Lower leg skin (tissue), 4 donors: ENCODE data around the gene GLI3. TPM values are rescaled to one million over a fixed set of nuclear protein-coding genes. Genes with fewer than 3 reads are reported as not detected.

Experiments
- DNase-seq, 2 donors: peaks; one replicate each; pipeline ENCODE4 v3.0.0-alpha.2; 2019; ENCODE audit warnings: low spot score in 2 of 2
- H3K4me3 ChIP-seq: fragments of 200-600 bp; sonication (generic); 2 replicates; pipeline ENCODE4 v1.5.1; 2017; ENCODE audit warnings: mild to moderate bottlenecking, low read depth; ENCODE audit not compliant: poor library complexity, severe bottlenecking
- CTCF ChIP-seq, 3 donors: fragments of 450-650 bp; IDR thresholded peaks; one replicate each; pipeline ENCODE4 v1.5.1; 2016; ENCODE audit warnings: antibody characterized with exemption in 3 of 3, mild to moderate bottlenecking in 3 of 3, moderate library complexity in 2 of 3
- POLR2A ChIP-seq, 2 donors: fragments of 450-650 bp; IDR thresholded peaks; one replicate each; pipeline ENCODE4 v1.6.1; 2016 to 2017; ENCODE audit warnings: antibody characterized with exemption in 2 of 2, mild to moderate bottlenecking in 1 of 2, moderate library complexity in 1 of 2
- WGBS, 2 donors: methylation state at CpG; one replicate each; pipeline ENCODE4 v1.1.5; 2018; 5-methylcytosine and 5-hydroxymethylcytosine counted together
- intact Hi-C: fragments of 100-400 bp; cut with DNase I; formaldehyde crosslinking; loops from one replicate; pipeline ENCODE4 v1.15.0; 2023; ENCODE audit warnings: low total_unique reads
- total RNA-seq, 4 donors: library from RNA; depleted of rRNA; stranded (reverse); fragments of >200 nt; gene quantifications; one replicate each; pipeline ENCODE4 v1.1.0, GENCODE V29; 2016

The GLI3 gene
- total RNA-seq, 4 donors from 2014 or later: 16.4 to 28.2 (median 18.3) TPM

DNA sequence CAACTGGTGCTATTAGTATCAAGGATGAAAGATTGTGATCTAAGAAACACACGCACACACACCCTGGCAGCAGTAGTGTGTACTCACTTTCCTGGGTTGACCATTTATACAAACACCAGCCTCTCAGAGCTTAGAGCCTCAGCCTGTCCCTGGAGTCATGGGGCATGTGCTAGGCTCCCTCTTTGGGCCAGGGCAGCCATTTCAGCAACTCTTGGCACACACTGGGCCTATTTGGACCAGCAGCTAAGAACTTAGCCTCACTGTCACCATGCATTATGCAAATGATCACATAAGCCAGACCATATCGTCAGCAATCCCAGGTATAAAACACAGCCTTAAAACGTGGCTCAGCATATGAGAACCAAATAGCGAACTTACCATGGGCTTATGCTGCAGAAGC, 51.3 kb downstream of the GLI3 start:
- WGBS, 2 donors: 87% methylated on average over 4 of the region's 4 CpGs
- TF ChIP-seq POLR2A (IDR thresholded peaks at IDR 0.05): no peak
- no peak for TF ChIP-seq CTCF (IDR thresholded peaks at IDR 0.05)
- no peak overlapping the region for H3K4me3 ChIP-seq
- DNase-seq: no peak
- intact Hi-C loops: no loop called here

- DNase-seq: no peak
- intact Hi-C loops: no loop called here
- H3K4me3 ChIP-seq: no peak overlapping the region
- WGBS, 2 donors: 78 to 86% methylated on average over 6 of the region's 6 CpGs
- TF ChIP-seq POLR2A (IDR thresholded peaks at IDR 0.05): no peak
These were observed 53.5 kb downstream of the GLI3 start for GRCh38 chr7:42183547-42183946.

- 80% methylated on average over 4 of the region's 4 CpGs for WGBS, 2 donors
These were observed 55.4 kb downstream of the GLI3 start for GRCh38 chr7:42181566-42181965.

DNA sequence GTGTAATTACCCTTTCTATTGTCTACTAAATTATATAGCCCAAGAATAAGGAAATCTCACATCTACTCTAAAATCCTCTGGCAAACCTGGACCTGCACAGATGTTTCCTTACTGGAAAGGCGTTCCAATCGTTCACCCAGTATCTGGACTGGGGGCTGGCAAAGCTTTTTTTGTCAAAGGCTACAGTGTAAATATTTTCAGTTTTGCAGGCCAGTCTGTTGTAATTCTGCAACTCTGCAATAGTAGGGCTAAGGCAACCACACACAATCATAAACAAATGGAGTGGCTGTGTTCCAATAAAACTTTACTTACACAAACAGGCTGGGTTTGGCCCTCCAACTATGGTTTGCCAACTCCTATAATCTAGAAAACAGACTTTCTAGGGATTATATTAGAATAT, 56.2 kb downstream of the GLI3 start:
- TF ChIP-seq CTCF (IDR thresholded peaks at IDR 0.05) (no peak), POLR2A (IDR thresholded peaks at IDR 0.05) (no peak)
- intact Hi-C loops: no loop called here
- H3K4me3 ChIP-seq: no peak overlapping the region
- WGBS, 2 donors: 42 to 45% methylated on average over 2 of the region's 2 CpGs
- no peak for DNase-seq

More at GRCh38 chr7:42181566-42181965, 55.4 kb downstream of the GLI3 start:
- intact Hi-C loops: no loop called here
- no peak overlapping the region for H3K4me3 ChIP-seq
- TF ChIP-seq CTCF (IDR thresholded peaks at IDR 0.05) (no peak), POLR2A (IDR thresholded peaks at IDR 0.05) (no peak)
- DNase-seq: no peak

- WGBS, 2 donors: 73 to 74% methylated on average over 3 of the region's 3 CpGs
- no peak for TF ChIP-seq CTCF (IDR thresholded peaks at IDR 0.05)
- no peak for TF ChIP-seq POLR2A (IDR thresholded peaks at IDR 0.05)
- DNase-seq: no peak
- intact Hi-C loops: no loop called here
- no peak overlapping the region for H3K4me3 ChIP-seq
These were observed 60.3 kb downstream of the GLI3 start for GRCh38 chr7:42176724-42177101.

DNA sequence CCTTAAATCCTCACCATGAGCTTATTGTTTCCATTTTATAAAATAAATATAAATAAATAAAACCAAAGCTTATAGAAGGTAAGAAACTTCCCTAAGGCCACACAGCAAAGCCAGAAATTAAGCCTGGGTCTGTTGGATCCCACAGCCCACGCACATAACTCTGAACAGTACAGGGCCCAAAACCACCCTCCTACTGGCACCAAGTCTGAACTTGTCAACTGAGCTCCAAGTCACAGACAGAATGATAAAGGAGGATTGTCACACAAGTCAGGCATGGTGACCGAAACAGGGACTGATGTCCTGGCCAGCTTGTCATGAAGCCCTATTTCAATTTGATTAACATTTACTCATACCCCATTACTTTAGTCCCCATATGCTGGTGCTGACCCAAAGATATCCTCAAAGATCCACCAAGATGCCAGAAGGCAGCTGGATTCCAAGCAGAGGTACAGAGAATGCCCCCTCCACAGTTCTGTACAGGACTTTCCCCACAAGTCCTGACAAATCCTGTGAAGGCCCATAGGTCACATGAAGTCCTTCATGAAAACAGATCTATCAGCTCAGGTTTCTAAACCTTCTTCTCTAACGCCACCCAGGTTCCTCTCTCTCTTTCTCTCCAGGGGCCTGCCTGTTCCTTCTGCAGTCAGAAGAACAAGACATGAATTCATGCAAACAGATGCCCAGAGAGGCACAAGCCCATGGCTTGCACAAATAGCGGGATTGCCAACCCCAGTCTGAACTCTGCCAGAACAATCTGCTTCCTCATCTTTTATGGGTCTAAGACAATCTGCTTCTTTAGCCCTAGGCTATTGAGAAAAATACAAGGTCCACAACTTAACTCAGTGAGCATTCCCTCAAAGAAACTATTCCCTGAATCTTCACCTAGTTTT, 60.9 kb downstream of the GLI3 start:
- DNase-seq: no peak
- no peak overlapping the region for H3K4me3 ChIP-seq
- intact Hi-C loops: no loop called here
- TF ChIP-seq POLR2A (IDR thresholded peaks at IDR 0.05) (no peak), CTCF (IDR thresholded peaks at IDR 0.05) (no peak)
- WGBS, 2 donors: 44 to 47% methylated on average over 4 of the region's 4 CpGs
